NCI-H524 treated with DMSO at 0.1 percent for 48 hours (cell line): Measurements from ENCODE around the gene SAFB.
"Not testable (repeated sequence)": the region's sequence is repeated elsewhere in the genome, so short reads cannot be mapped to it uniquely, and the experiment has no call there.

Source experiments
- DNase-seq: peaks from one replicate; lab custom pipeline; 2025; lab: John Stamatoyannopoulos, UW

The SAFB gene

GRCh38 chr19:5684694-5685430 is 62.0 kb downstream of the SAFB start:
- DNase-seq, result no peak

GRCh38 chr19:5686326-5686646 is 63.4 kb downstream of the SAFB start:
- DNase-seq, result no peak

GRCh38 chr19:5686647-5687359 is 63.9 kb downstream of the SAFB start:
- DNase-seq, result peak; percentile 68

- DNase-seq, result no peak
Observed at GRCh38 chr19:5687360-5688198, 64.7 kb downstream of the SAFB start.

- not testable (repeated sequence) for DNase-seq
Observed at GRCh38 chr19:5688262-5688881, 65.5 kb downstream of the SAFB start.

- peak; percentile 65 for DNase-seq
Observed at GRCh38 chr19:5690125-5690954, 67.5 kb downstream of the SAFB start, which contains the start of gene RPL36. TSS of gene RPL36 (plus strand) at chr19:5690295. CDS start at chr19:5690508, 213 bp downstream.

- no peak for DNase-seq
Observed at GRCh38 chr19:5690955-5691821, 68.3 kb downstream of the SAFB start.

- DNase-seq, result no peak
Observed at GRCh38 chr19:5691822-5692722, 69.2 kb downstream of the SAFB start.

GRCh38 chr19:5692723-5693194 is 69.9 kb downstream of the SAFB start:
- no peak for DNase-seq

- DNase-seq, result no peak
Observed at GRCh38 chr19:5693195-5694166, 70.6 kb downstream of the SAFB start.

- DNase-seq, result no peak
Observed at GRCh38 chr19:5694167-5694955, 71.5 kb downstream of the SAFB start.

GRCh38 chr19:5694956-5695648 is 72.2 kb downstream of the SAFB start:
- DNase-seq, result no peak

- DNase-seq, result no peak
Observed at GRCh38 chr19:5695649-5696195, 72.8 kb downstream of the SAFB start.

- no peak for DNase-seq
Observed at GRCh38 chr19:5696196-5697021, 73.5 kb downstream of the SAFB start.
